ENCODE results near the gene ZNF488.
A peak's percentile ranks its signal among the peaks of the same experiment; 100 is the strongest.
"Not testable (repeated sequence)": the region's sequence is repeated elsewhere in the genome, so short reads cannot be mapped to it uniquely, and the experiment has no call there.

ZNF488 gene

GRCh38 chr10:47384148-47384921 is at the start of gene ZNF488:
ZNF488 (minus strand) TSS chr10:47384293; CDS start chr10:47368829, 15,464 bp downstream.
- peak; percentile 60 for DNase-seq

- DNase-seq: no peak
These were observed 41.8 kb upstream of the ZNF488 start for GRCh38 chr10:47425813-47426419.

GRCh38 chr10:47424231-47424630 is 40.1 kb upstream of the ZNF488 start:
- DNase-seq: no peak

GRCh38 chr10:47423476-47423875 is 39.4 kb upstream of the ZNF488 start:
- DNase-seq: no peak

- no peak for DNase-seq
These were observed 37.2 kb upstream of the ZNF488 start for GRCh38 chr10:47421057-47421952.

- no peak for DNase-seq
These were observed 36.4 kb upstream of the ZNF488 start for GRCh38 chr10:47420305-47421056.

GRCh38 chr10:47419421-47419820 is 35.3 kb upstream of the ZNF488 start:
- DNase-seq: no peak

- no peak for DNase-seq
These were observed 34.9 kb upstream of the ZNF488 start for GRCh38 chr10:47418966-47419365.

GRCh38 chr10:47418321-47418720 is 34.2 kb upstream of the ZNF488 start:
- no peak for DNase-seq

- not testable (repeated sequence) for DNase-seq
These were observed 32.5 kb upstream of the ZNF488 start for GRCh38 chr10:47416305-47417218.

- no peak for DNase-seq
These were observed 31.6 kb upstream of the ZNF488 start for GRCh38 chr10:47415520-47416304.

GRCh38 chr10:47414752-47415519 is 30.8 kb upstream of the ZNF488 start:
- DNase-seq: no peak

GRCh38 chr10:47414227-47414592 is 30.1 kb upstream of the ZNF488 start:
- DNase-seq: no peak

- no peak for DNase-seq
These were observed 29.6 kb upstream of the ZNF488 start for GRCh38 chr10:47413531-47414226.

- DNase-seq: no peak
These were observed 28.8 kb upstream of the ZNF488 start for GRCh38 chr10:47412869-47413268.

- DNase-seq: no peak
These were observed 28.2 kb upstream of the ZNF488 start for GRCh38 chr10:47412177-47412730.

GRCh38 chr10:47410862-47411261 is 26.8 kb upstream of the ZNF488 start:
- no peak for DNase-seq

- no peak for DNase-seq
These were observed 26.2 kb upstream of the ZNF488 start for GRCh38 chr10:47410271-47410670.

- no peak for DNase-seq
These were observed 25.8 kb upstream of the ZNF488 start for GRCh38 chr10:47409866-47410256.
